Neural progenitor cell (in vitro differentiated cells): Measurements from ENCODE around the gene NKG7. TPM values are rescaled to one million over a fixed set of nuclear protein-coding genes. Genes with fewer than 3 reads are reported as not detected.

Experiments
- DNase-seq: peaks from one replicate; pipeline ENCODE4 v3.0.0-alpha.2; 2016; ENCODE audit warnings: low spot score
- H2AFZ ChIP-seq: fragments of 200-600 bp; sonication (generic); replicated peaks from 2 replicates; pipeline ENCODE4 v1.6.1; 2016; ENCODE audit warnings: antibody characterized with exemption
- H3F3A ChIP-seq: fragments of 200-600 bp; sonication (generic); 2 replicates; pipeline ENCODE4 v1.6.1; 2016; ENCODE audit warnings: antibody characterized with exemption, low read depth
- H3K27ac ChIP-seq: fragments of 200-600 bp; sonication (generic); 2 replicates; pipeline ENCODE4 v1.5.1; 2016; ENCODE audit warnings: mild to moderate bottlenecking
- H3K27me3 ChIP-seq: fragments of 200-600 bp; sonication (generic); 2 replicates; pipeline ENCODE4 v1.6.1; 2016; ENCODE audit warnings: mild to moderate bottlenecking, moderate library complexity
- H3K36me3 ChIP-seq: fragments of 200-600 bp; sonication (generic); 2 replicates; pipeline ENCODE4 v1.5.1; 2016
- H3K4me1 ChIP-seq: fragments of 200-600 bp; sonication (generic); 2 replicates; pipeline ENCODE4 v1.6.1; 2016; ENCODE audit warnings: mixed run types
- H3K4me2 ChIP-seq: fragments of 200-600 bp; sonication (generic); 2 replicates; pipeline ENCODE4 v1.6.1; 2016
- H3K4me3 ChIP-seq: fragments of 200-600 bp; sonication (generic); 2 replicates; pipeline ENCODE4 v1.5.1; 2016
- H3K79me2 ChIP-seq: fragments of 200-600 bp; sonication (generic); 2 replicates; pipeline ENCODE4 v1.6.1; 2016; ENCODE audit warnings: low read depth
- H3K9ac ChIP-seq: fragments of 200-600 bp; sonication (generic); 2 replicates; pipeline ENCODE4 v1.6.1; 2016
- H3K9me3 ChIP-seq: fragments of 200-600 bp; sonication (generic); 2 replicates; pipeline ENCODE4 v1.5.1; 2016; ENCODE audit warnings: low read depth
- H4K20me1 ChIP-seq: fragments of 200-600 bp; sonication (generic); 2 replicates; pipeline ENCODE4 v1.6.1; 2016; ENCODE audit warnings: low read depth
- H3K27ac Mint-ChIP-seq: 3 replicates; pipeline ENCODE4 v1.8.0; 2021; ENCODE audit warnings: mixed read lengths
- H3K27me3 Mint-ChIP-seq: 2 replicates; pipeline ENCODE4 v1.8.0; 2022; ENCODE audit warnings: low read depth, mild to moderate bottlenecking, inconsistent platforms, moderate library complexity, mixed read lengths; ENCODE audit not compliant: insufficient read depth
- H3K36me3 Mint-ChIP-seq: 3 replicates; pipeline ENCODE4 v1.8.0; 2021; ENCODE audit warnings: mixed read lengths
- H3K4me1 Mint-ChIP-seq: 3 replicates; pipeline ENCODE4 v1.8.0; 2021; ENCODE audit warnings: mixed read lengths
- H3K4me3 Mint-ChIP-seq: 3 replicates; pipeline ENCODE4 v1.8.0; 2021; ENCODE audit warnings: mild to moderate bottlenecking, moderate library complexity, mixed read lengths
- H3K9me3 Mint-ChIP-seq: 3 replicates; pipeline ENCODE4 v1.8.0; 2020; ENCODE audit warnings: mixed read lengths
- EZH2 ChIP-seq: fragments of 200-600 bp; sonication (generic); IDR thresholded peaks from 2 replicates; pipeline ENCODE4 v1.6.1; 2017; ENCODE audit warnings: antibody characterized with exemption, mild to moderate bottlenecking, moderate library complexity
- EZH2phosphoT487 ChIP-seq: fragments of 200-600 bp; sonication (generic); IDR thresholded peaks from 2 replicates; pipeline ENCODE4 v1.6.1; 2017; ENCODE audit warnings: antibody characterized with exemption
- total RNA-seq: library from RNA; depleted of rRNA; stranded (reverse); fragments of >200 nt; gene quantifications from 2 replicates; pipeline ENCODE4 v1.2.3, GENCODE V29; 2015; ENCODE audit warnings: low replicate concordance
- TF ChIP-seq, protein P1 (sequence below): fragments of 200-600 bp; sonication (generic); IDR thresholded peaks from 2 replicates; pipeline ENCODE4 v1.5.1; 2017; ENCODE audit warnings: antibody characterized with exemption, mild to moderate bottlenecking

Gene NKG7
- total RNA-seq, 1 donor from 2014 or later: not detected

DNA sequence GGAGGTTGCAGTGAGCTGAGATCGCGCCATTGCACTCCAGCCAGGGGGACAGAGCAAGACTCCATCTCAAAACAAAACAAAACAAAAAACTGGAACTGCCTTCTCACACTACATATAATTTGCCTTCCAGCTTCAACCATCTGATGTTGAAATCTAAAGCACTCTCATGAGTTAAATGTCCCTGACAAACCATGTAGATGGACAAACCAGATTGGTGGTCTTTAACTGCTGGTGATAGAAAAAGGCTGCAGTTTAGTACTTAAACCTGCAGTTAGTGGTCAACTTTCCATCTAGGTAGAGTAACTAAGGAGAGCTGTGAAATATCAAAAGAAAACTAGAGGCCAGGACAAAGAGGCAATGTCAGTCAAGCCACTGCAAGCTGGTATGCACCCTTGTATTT lies 23.7 kb upstream of the NKG7 start:
- TF ChIP-seq, protein P1, sequence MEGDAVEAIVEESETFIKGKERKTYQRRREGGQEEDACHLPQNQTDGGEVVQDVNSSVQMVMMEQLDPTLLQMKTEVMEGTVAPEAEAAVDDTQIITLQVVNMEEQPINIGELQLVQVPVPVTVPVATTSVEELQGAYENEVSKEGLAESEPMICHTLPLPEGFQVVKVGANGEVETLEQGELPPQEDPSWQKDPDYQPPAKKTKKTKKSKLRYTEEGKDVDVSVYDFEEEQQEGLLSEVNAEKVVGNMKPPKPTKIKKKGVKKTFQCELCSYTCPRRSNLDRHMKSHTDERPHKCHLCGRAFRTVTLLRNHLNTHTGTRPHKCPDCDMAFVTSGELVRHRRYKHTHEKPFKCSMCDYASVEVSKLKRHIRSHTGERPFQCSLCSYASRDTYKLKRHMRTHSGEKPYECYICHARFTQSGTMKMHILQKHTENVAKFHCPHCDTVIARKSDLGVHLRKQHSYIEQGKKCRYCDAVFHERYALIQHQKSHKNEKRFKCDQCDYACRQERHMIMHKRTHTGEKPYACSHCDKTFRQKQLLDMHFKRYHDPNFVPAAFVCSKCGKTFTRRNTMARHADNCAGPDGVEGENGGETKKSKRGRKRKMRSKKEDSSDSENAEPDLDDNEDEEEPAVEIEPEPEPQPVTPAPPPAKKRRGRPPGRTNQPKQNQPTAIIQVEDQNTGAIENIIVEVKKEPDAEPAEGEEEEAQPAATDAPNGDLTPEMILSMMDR: no peak
- TF ChIP-seq EZH2phosphoT487 (no peak), EZH2 (no peak)
- no peak overlapping the region for H3K27ac Mint-ChIP-seq
- peak overlapping the region; percentile 91 for H3K4me3 Mint-ChIP-seq

DNA sequence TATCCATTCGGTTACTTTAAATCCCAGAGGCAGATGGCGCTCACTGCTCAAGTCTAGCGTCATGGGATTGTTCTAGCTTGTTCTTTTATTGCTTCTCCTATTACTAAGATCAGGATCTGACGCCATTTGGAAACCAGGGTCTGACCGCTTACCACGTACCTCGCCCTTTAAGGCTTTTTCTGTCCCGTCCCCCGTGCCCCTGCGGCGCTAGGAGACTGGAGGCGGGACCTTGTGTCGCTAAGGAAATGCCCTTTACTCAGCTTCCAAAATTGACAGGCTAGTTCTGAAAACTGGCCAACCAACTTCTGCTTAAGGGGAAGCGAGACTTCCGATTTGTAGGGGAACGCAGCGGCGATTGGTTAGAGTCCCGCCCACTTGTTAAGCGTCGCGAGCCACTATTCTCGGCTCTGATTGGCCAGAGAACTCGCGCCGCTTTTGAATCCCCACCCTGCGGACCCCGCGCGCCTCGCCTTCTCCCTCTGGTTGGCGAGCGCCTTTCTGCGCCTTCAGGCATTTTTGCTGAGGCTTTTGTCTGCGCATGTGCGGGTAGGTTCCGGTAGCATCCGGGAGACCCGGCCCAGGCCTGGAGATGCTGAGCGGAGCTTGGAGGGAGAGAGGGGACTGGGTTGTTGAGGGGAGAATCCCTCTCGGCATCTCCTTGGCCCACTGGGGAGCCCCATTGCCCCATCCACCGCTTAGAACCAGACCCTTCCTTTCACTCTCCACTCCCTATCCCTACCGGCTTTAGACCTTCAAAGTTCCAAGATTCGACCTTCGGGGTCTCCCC lies 21.8 kb upstream of the NKG7 start:
- Mint-ChIP-seq H3K9me3 (no peaks in the 10 kb centered on the region), H3K27ac (peak overlapping the region; percentile 99), H3K4me3 (peak overlapping the region; percentile 91), H3K36me3 (no peaks in the 10 kb centered on the region), H3K27me3 (peaks cover 2% of the 10 kb centered on the region), H3K4me1 (peaks cover 15% of the 10 kb centered on the region)
- H3K27me3 ChIP-seq: no peaks in the 10 kb centered on the region
- H3F3A ChIP-seq: peaks cover 46% of the 10 kb centered on the region
- peak overlapping the region; percentile 80 for H3K9ac ChIP-seq
- TF ChIP-seq EZH2phosphoT487 (no peak), EZH2 (no peak)
- TF ChIP-seq, protein P1: no peak
- peak overlapping the region; percentile 62 for H3K4me3 ChIP-seq
- no peaks in the 10 kb centered on the region for H3K9me3 ChIP-seq
- H4K20me1 ChIP-seq: no peaks in the 10 kb centered on the region
- peak overlapping the region; percentile 48 for H2AFZ ChIP-seq
- H3K4me1 ChIP-seq: peaks cover 14% of the 10 kb centered on the region
- H3K4me2 ChIP-seq: peak overlapping the region; percentile 98
- peaks cover 31% of the 10 kb centered on the region for H3K79me2 ChIP-seq
- H3K36me3 ChIP-seq: no peaks in the 10 kb centered on the region
- H3K27ac ChIP-seq: peak overlapping the region; percentile 82
- DNase-seq: peak; percentile 100

More for the DNA sequence above, 23.7 kb upstream of the NKG7 start:
- Histone ChIP-seq H3K4me3 (no peak overlapping the region), H3K27ac (no peak overlapping the region), H3K79me2 (peaks cover 32% of the 10 kb centered on the region), H3K4me1 (peaks cover 10% of the 10 kb centered on the region), H3K9me3 (no peaks in the 10 kb centered on the region), H3K4me2 (no peak overlapping the region), H2AFZ (no peak overlapping the region), H3K27me3 (no peaks in the 10 kb centered on the region), H3K36me3 (no peaks in the 10 kb centered on the region), H3K9ac (no peak overlapping the region), H4K20me1 (no peaks in the 10 kb centered on the region), H3F3A (peaks cover 42% of the 10 kb centered on the region)
- H3K36me3 Mint-ChIP-seq: peaks cover 2% of the 10 kb centered on the region
- DNase-seq: no peak
- H3K4me1 Mint-ChIP-seq: peaks cover 12% of the 10 kb centered on the region
- peaks cover 2% of the 10 kb centered on the region for H3K27me3 Mint-ChIP-seq
- peaks cover 7% of the 10 kb centered on the region for H3K9me3 Mint-ChIP-seq

DNA sequence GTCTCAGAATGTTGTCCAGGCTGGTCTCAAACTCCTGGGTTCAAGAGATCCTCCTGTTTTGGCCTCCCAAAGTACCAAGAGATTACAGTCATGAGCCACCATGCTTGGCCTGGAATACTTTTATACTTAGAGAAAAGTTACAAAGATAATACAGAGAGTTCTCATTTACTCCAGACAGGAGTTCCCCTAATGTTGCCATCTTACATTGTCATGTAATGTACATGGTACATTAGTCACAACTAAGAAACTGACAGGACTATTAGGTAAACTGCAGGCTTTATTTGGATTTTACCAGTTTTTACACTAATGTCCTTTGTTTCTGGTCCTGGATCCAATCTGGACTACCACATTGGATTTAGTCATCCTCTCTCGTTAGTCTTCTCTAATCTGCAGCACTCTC lies 20.2 kb upstream of the NKG7 start:
- no peak for TF ChIP-seq EZH2phosphoT487
- TF ChIP-seq EZH2: no peak
- TF ChIP-seq, protein P1: no peak
- H3K4me3 Mint-ChIP-seq: peak overlapping the region; percentile 37

More for the DNA sequence above, 20.2 kb upstream of the NKG7 start:
- H3K27me3 ChIP-seq: no peaks in the 10 kb centered on the region
- no peak overlapping the region for H3K9ac ChIP-seq
- no peak overlapping the region for H3K4me3 ChIP-seq
- Mint-ChIP-seq H3K27me3 (peaks cover 6% of the 10 kb centered on the region), H3K27ac (no peak overlapping the region), H3K36me3 (no peaks in the 10 kb centered on the region), H3K4me1 (peaks cover 25% of the 10 kb centered on the region), H3K9me3 (no peaks in the 10 kb centered on the region)
- H3K79me2 ChIP-seq: peaks cover 22% of the 10 kb centered on the region
- H3F3A ChIP-seq: peaks cover 39% of the 10 kb centered on the region
- no peaks in the 10 kb centered on the region for H3K9me3 ChIP-seq
- H3K36me3 ChIP-seq: no peaks in the 10 kb centered on the region
- H3K4me2 ChIP-seq: no peak overlapping the region
- no peaks in the 10 kb centered on the region for H4K20me1 ChIP-seq
- no peak overlapping the region for H2AFZ ChIP-seq
- no peak for DNase-seq
- H3K4me1 ChIP-seq: peaks cover 25% of the 10 kb centered on the region
- no peak overlapping the region for H3K27ac ChIP-seq
